BLaER1 treated with 17β-estradiol and CSF1 and Interleukin-3, amounts not matched to agents 10 nM and 100 nM (cell line): ENCODE data around the gene EPN3.

Experiments
- H3K27ac ChIP-seq, 11 experiments: shearing (Covaris generic); formaldehyde crosslinking; 2 replicates each; pipeline ENCODE4 v1.8.1; 2022
- H3K27me3 ChIP-seq, 11 experiments: shearing (Covaris generic); formaldehyde crosslinking; 2 replicates each; pipeline ENCODE4 v1.8.1; 2022
- H3K36me3 ChIP-seq, 11 experiments: shearing (Covaris generic); formaldehyde crosslinking; 2 replicates each; pipeline ENCODE4 v1.8.1; 2022
- H3K4me1 ChIP-seq, 10 experiments: shearing (Covaris generic); formaldehyde crosslinking; 2 replicates each; pipeline ENCODE4 v1.8.1; 2022
- H3K4me2 ChIP-seq, 11 experiments: shearing (Covaris generic); formaldehyde crosslinking; 2 replicates each; pipeline ENCODE4 v1.8.1; 2022
- H3K4me3 ChIP-seq, 10 experiments: shearing (Covaris generic); formaldehyde crosslinking; 2 replicates each; pipeline ENCODE4 v1.8.1; 2022
- H3K9ac ChIP-seq, 11 experiments: shearing (Covaris generic); formaldehyde crosslinking; 2 replicates each; pipeline ENCODE4 v1.8.1; 2022
- H3K9me3 ChIP-seq, 11 experiments: shearing (Covaris generic); formaldehyde crosslinking; replicated peaks in 1 of 11; 2 replicates each; pipeline ENCODE4 v1.8.1; 2022
- H4K20me1 ChIP-seq, 11 experiments: shearing (Covaris generic); formaldehyde crosslinking; 2 replicates each; pipeline ENCODE4 v1.8.1; 2022
- Cebpa-rat ChIP-seq, 11 experiments: shearing (Covaris generic); IDR thresholded peaks; 2 replicates each; pipeline ENCODE4 v1.8.1; 2022

Gene EPN3

DNA sequence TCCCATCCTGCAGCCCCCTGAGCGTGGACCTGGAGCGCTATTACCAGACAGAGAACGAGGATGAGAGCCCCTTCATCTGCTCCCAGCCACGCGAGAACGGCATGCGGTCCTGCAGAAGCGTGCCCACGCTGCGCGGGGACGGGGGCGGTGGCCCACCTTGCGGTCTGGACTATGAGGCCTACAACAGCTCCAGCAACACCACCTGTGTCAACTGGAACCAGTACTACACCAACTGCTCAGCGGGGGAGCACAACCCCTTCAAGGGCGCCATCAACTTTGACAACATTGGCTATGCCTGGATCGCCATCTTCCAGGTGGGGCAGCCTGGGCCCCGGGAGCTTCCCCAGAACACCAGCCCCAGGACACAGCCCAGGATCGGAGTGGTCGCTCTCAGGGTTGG is 40.0 kb downstream of the EPN3 start:
- H3K27me3 ChIP-seq, result peaks cover 0 to 8% (median 3%) of the 10 kb centered on the region in 11 experiments; a peak in 8 of 22 replicates
- H3K9me3 ChIP-seq, result no peaks in the 10 kb centered on the region
- no peak overlapping the region for H3K4me2 ChIP-seq
- no peak overlapping the region for H3K4me3 ChIP-seq
- no peak overlapping the region for H3K9ac ChIP-seq
- no peaks in the 10 kb centered on the region for H3K36me3 ChIP-seq
- no peak overlapping the region for H3K27ac ChIP-seq
- TF ChIP-seq Cebpa-rat (IDR thresholded peaks at IDR 0.05), result no peak
- H3K4me1 ChIP-seq, result no peaks in the 10 kb centered on the region
- peaks cover 0 to 12% (median 0%) of the 10 kb centered on the region in 11 experiments; a peak in 2 of 22 replicates for H4K20me1 ChIP-seq

DNA sequence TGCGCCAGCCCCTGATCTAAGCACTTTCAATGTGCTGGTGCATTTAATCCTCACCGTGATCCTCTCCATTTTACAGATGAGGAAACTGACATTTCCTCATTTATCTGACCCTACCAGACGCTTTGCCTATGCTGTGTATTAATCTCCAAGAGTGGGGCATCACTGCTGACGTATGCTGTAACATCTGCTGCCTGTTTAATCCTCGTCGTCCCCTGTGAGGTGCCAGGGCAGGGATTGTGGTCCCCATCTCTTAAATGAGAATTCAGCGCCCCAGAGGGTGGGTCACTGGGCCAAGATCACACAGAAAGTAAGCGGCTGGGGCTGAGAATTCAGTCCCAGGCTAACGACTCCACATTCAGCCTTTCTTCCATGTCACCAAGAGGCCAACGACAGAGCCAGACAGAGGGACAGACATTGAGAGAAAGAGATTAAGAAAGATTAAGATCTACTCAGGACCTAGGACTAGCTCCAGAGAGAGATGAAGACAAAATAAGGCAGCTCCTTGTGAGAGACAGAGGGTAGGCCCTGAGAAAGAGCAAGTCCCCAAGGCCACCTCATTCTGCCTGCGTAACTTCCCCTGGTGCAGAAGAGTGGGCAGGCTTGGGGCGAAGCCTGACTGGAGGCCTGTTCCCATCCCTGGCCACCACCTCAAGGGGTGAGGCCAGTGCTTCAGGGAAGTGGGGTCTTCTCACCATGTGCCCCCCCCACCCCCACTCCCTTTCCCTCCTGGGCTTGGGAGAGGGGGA is 41.5 kb downstream of the EPN3 start:
- no peak overlapping the region for H3K27ac ChIP-seq
- H3K9ac ChIP-seq, result no peak overlapping the region
- H3K9me3 ChIP-seq, result no peaks in the 10 kb centered on the region
- TF ChIP-seq Cebpa-rat (IDR thresholded peaks at IDR 0.05), result no peak
- no peaks in the 10 kb centered on the region for H3K27me3 ChIP-seq
- H3K4me1 ChIP-seq, result no peaks in the 10 kb centered on the region
- no peak overlapping the region for H3K4me2 ChIP-seq
- H3K36me3 ChIP-seq, result no peaks in the 10 kb centered on the region
- no peak overlapping the region for H3K4me3 ChIP-seq
- H4K20me1 ChIP-seq, result peaks cover 0 to 11% (median 0%) of the 10 kb centered on the region in 11 experiments; a peak in 2 of 22 replicates

DNA sequence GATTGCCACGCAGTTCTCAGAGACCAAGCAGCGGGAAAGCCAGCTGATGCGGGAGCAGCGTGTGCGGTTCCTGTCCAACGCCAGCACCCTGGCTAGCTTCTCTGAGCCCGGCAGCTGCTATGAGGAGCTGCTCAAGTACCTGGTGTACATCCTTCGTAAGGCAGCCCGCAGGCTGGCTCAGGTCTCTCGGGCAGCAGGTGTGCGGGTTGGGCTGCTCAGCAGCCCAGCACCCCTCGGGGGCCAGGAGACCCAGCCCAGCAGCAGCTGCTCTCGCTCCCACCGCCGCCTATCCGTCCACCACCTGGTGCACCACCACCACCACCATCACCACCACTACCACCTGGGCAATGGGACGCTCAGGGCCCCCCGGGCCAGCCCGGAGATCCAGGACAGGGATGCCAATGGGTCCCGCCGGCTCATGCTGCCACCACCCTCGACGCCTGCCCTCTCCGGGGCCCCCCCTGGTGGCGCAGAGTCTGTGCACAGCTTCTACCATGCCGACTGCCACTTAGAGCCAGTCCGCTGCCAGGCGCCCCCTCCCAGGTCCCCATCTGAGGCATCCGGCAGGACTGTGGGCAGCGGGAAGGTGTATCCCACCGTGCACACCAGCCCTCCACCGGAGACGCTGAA is 43.2 kb downstream of the EPN3 start:
- no peak for TF ChIP-seq Cebpa-rat (IDR thresholded peaks at IDR 0.05)
- no peaks in the 10 kb centered on the region for H3K36me3 ChIP-seq

DNA sequence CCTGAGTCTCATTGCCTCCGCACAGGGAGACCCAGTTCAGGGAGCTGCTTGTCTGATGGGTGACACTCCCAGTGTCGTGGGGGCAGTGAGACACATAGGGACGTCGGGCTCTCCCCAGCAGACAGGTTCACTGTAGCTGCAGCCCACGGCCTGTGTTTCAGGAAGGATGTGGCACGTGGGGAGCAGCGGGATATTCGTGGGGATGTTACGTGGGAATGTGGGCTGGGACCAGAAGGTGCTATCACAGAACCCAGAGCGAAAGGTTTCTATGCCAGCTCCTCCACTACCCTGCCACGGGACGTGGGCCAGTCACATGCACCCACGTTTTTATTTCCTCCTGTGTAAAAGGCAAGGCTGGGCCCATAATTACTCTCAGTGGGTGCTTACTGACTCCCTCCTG is 44.3 kb downstream of the EPN3 start:
- Histone ChIP-seq H4K20me1 (peaks cover 0 to 6% (median 0%) of the 10 kb centered on the region in 11 experiments; a peak in 2 of 22 replicates), H3K4me2 (no peak overlapping the region), H3K27me3 (no peaks in the 10 kb centered on the region), H3K9me3 (no peaks in the 10 kb centered on the region), H3K4me1 (no peaks in the 10 kb centered on the region), H3K27ac (no peak overlapping the region), H3K4me3 (no peak overlapping the region), H3K9ac (no peak overlapping the region), H3K36me3 (no peaks in the 10 kb centered on the region)
- no peak for TF ChIP-seq Cebpa-rat (IDR thresholded peaks at IDR 0.05)

More for the DNA sequence above, 43.2 kb downstream of the EPN3 start:
- no peak overlapping the region for H3K9ac ChIP-seq
- no peaks in the 10 kb centered on the region for H3K9me3 ChIP-seq
- no peaks in the 10 kb centered on the region for H3K27me3 ChIP-seq
- H4K20me1 ChIP-seq, result peaks cover 0 to 6% (median 0%) of the 10 kb centered on the region in 11 experiments; a peak in 2 of 22 replicates
- no peak overlapping the region for H3K4me3 ChIP-seq
- no peaks in the 10 kb centered on the region for H3K4me1 ChIP-seq
- no peak overlapping the region for H3K4me2 ChIP-seq
- no peak overlapping the region for H3K27ac ChIP-seq

DNA sequence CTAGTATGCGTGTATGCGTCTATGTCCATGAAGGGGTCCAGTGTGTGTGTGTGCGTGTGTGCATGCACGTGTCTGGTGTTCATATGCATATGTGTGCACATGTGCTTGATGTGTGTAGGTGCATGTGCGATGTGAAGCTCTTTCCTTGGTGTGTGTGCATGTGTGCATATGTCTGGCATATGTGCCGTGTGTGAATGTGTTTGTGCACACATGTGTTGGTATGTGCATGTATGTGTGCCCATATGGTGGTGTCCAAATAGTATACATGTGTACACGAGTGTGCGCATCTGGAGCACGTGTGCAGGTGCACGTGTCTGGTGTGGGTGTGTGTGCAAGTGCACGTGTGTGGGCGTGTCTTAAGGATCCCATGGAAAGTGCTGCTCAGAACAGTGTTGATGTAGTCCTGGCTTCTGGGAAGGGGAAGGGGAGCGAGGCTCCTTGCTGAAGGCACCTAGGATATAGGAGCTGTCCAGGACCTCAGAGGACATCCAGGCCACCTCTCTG is 45.0 kb downstream of the EPN3 start:
- no peaks in the 10 kb centered on the region for H3K27me3 ChIP-seq
- no peak for TF ChIP-seq Cebpa-rat (IDR thresholded peaks at IDR 0.05)
- no peak overlapping the region for H3K27ac ChIP-seq
- no peak overlapping the region for H3K4me3 ChIP-seq
- H3K36me3 ChIP-seq, result no peaks in the 10 kb centered on the region
- no peak overlapping the region for H3K4me2 ChIP-seq
- peaks cover 0 to 6% (median 0%) of the 10 kb centered on the region in 11 experiments; a peak in 2 of 22 replicates for H4K20me1 ChIP-seq
- no peaks in the 10 kb centered on the region for H3K9me3 ChIP-seq
- no peak overlapping the region for H3K9ac ChIP-seq
- no peaks in the 10 kb centered on the region for H3K4me1 ChIP-seq

DNA sequence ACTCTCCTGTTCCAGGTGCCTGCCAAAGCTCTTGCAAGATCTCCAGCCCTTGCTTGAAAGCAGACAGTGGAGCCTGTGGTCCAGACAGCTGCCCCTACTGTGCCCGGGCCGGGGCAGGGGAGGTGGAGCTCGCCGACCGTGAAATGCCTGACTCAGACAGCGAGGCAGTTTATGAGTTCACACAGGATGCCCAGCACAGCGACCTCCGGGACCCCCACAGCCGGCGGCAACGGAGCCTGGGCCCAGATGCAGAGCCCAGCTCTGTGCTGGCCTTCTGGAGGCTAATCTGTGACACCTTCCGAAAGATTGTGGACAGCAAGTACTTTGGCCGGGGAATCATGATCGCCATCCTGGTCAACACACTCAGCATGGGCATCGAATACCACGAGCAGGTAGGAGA is 45.6 kb downstream of the EPN3 start:
- no peak for TF ChIP-seq Cebpa-rat (IDR thresholded peaks at IDR 0.05)
- no peaks in the 10 kb centered on the region for H3K9me3 ChIP-seq
- peaks cover 0 to 6% (median 0%) of the 10 kb centered on the region in 11 experiments; a peak in 2 of 22 replicates for H4K20me1 ChIP-seq
- H3K4me1 ChIP-seq, result no peaks in the 10 kb centered on the region
- no peak overlapping the region for H3K4me3 ChIP-seq
- H3K27ac ChIP-seq, result no peak overlapping the region
- H3K9ac ChIP-seq, result no peak overlapping the region
- no peaks in the 10 kb centered on the region for H3K36me3 ChIP-seq
- no peak overlapping the region for H3K4me2 ChIP-seq
- no peaks in the 10 kb centered on the region for H3K27me3 ChIP-seq

DNA sequence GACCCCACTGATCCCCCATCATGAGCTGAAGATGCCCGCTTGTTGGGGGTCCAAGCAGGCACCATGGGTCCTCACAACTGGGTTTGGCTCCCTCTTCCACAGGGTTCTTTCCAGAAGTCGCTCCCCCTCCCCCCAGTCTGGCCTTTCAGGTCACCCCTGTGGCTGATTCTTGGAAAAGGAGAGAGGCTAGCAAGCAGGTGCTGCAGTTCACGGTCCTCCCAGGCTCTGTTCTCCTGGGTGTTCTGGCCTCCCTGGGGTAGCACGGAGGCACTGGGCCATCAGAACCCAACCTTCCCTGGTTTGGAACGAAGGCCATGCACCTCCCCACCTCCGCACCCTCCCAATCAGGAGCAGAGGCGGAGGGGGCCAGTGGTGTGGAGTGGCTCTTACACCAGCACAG is 46.9 kb downstream of the EPN3 start:
- H4K20me1 ChIP-seq, result peaks cover 0 to 6% (median 0%) of the 10 kb centered on the region in 11 experiments; a peak in 2 of 22 replicates
- no peak overlapping the region for H3K27ac ChIP-seq
- H3K9me3 ChIP-seq, result no peaks in the 10 kb centered on the region
- no peaks in the 10 kb centered on the region for H3K4me1 ChIP-seq
- H3K4me3 ChIP-seq, result no peak overlapping the region
- no peak overlapping the region for H3K4me2 ChIP-seq
- H3K9ac ChIP-seq, result no peak overlapping the region
- no peak for TF ChIP-seq Cebpa-rat (IDR thresholded peaks at IDR 0.05)
- no peaks in the 10 kb centered on the region for H3K36me3 ChIP-seq
- H3K27me3 ChIP-seq, result no peaks in the 10 kb centered on the region

DNA sequence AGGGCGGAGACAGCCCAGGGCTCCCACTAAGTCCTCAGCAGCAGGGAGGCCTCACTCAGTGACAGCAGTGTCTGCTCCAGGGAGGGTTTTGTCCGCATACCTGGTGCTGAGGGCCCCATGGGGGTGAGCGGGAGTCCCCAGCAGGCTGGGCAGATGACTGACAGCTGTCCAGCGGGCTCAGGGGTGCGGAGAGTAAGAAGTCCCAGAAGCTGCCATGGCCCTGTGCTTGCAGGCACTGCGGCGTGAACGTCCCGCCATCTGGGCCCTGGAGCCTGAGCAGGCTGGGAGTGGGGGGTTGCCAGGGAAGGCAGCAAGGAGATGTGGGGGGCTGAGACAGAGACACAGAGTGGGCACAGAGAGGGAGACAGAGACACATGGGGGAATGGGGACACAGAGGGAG is 48.1 kb downstream of the EPN3 start:
- Histone ChIP-seq H4K20me1 (peaks cover 0 to 6% (median 0%) of the 10 kb centered on the region in 11 experiments; a peak in 2 of 22 replicates), H3K36me3 (no peaks in the 10 kb centered on the region), H3K9me3 (no peaks in the 10 kb centered on the region), H3K27ac (no peak overlapping the region), H3K4me1 (no peaks in the 10 kb centered on the region), H3K9ac (no peak overlapping the region), H3K4me2 (no peak overlapping the region), H3K27me3 (no peaks in the 10 kb centered on the region), H3K4me3 (no peak overlapping the region)
- no peak for TF ChIP-seq Cebpa-rat (IDR thresholded peaks at IDR 0.05)

DNA sequence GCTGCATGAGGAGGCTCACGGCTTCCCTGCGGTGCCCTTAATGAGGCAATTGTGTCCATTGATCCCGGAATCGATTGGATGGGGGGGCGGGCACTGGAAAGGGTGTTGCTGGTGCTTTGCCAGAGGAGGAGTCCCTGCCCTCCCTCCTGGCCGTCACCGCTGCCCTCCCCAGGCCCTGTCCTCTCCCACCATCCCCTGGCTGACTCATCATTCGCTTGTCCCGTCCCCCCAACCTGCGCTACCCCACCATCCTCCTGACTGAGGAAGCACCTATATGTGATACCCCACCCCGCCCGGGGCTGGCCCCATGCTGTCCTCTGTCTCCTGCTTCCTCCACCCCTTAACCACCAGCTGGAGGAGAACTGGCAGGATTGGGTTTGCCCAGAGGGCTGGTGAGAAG is 48.8 kb downstream of the EPN3 start:
- no peak for TF ChIP-seq Cebpa-rat (IDR thresholded peaks at IDR 0.05)
- H3K36me3 ChIP-seq, result no peaks in the 10 kb centered on the region
- H4K20me1 ChIP-seq, result peaks cover 0 to 3% (median 0%) of the 10 kb centered on the region in 11 experiments; a peak in 2 of 22 replicates
- peaks cover 0 to 4% (median 0%) of the 10 kb centered on the region in 10 experiments; a peak in 4 of 20 replicates for H3K4me1 ChIP-seq
- H3K27me3 ChIP-seq, result no peaks in the 10 kb centered on the region
- no peaks in the 10 kb centered on the region for H3K9me3 ChIP-seq
- H3K4me3 ChIP-seq, result no peak overlapping the region
- no peak overlapping the region for H3K4me2 ChIP-seq
- H3K27ac ChIP-seq, result no peak overlapping the region
- no peak overlapping the region for H3K9ac ChIP-seq
